Fibroblast of pulmonary artery (primary cell): ENCODE data around the gene BICC1.

ENCODE experiments used
- DNase-seq: peaks from one replicate; pipeline ENCODE4 v3.0.0-alpha.2; 2010; ENCODE audit warnings: low read depth
- H3K4me3 ChIP-seq: replicated peaks from 2 replicates; pipeline ENCODE4 v1.5.1; 2011; ENCODE audit warnings: low read depth, mild to moderate bottlenecking, control low read depth, low read length, moderate library complexity
- TF ChIP-seq, protein P1 (sequence below): IDR thresholded peaks from 2 replicates; pipeline ENCODE4 v1.5.1; 2011; ENCODE audit warnings: mild to moderate bottlenecking, control low read depth, low read length, inconsistent platforms; ENCODE audit errors: missing control alignments

BICC1 gene

DNA sequence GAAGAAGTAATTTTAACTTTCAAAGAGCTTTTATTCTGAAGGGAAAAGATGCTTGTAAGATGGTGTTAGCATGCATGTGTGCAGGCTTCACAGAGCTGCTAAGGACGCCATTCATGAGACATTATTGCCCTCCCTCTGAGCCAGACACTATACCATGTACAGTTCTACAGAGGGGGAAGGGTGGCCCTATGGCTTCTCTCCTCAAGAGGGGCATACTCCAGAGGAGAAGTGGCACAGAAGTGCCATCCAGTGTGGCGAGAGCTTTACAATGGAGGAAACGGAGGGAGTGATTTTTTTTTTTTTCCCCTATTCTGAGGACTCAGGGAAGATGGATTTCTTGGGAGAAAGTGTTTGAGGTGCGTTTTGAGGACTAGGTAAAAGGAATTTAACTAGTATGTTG is 119.5 kb downstream of the BICC1 start:
- TF ChIP-seq, protein P1, sequence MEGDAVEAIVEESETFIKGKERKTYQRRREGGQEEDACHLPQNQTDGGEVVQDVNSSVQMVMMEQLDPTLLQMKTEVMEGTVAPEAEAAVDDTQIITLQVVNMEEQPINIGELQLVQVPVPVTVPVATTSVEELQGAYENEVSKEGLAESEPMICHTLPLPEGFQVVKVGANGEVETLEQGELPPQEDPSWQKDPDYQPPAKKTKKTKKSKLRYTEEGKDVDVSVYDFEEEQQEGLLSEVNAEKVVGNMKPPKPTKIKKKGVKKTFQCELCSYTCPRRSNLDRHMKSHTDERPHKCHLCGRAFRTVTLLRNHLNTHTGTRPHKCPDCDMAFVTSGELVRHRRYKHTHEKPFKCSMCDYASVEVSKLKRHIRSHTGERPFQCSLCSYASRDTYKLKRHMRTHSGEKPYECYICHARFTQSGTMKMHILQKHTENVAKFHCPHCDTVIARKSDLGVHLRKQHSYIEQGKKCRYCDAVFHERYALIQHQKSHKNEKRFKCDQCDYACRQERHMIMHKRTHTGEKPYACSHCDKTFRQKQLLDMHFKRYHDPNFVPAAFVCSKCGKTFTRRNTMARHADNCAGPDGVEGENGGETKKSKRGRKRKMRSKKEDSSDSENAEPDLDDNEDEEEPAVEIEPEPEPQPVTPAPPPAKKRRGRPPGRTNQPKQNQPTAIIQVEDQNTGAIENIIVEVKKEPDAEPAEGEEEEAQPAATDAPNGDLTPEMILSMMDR, result no peak
- no peak for DNase-seq
- no peak overlapping the region for H3K4me3 ChIP-seq

DNA sequence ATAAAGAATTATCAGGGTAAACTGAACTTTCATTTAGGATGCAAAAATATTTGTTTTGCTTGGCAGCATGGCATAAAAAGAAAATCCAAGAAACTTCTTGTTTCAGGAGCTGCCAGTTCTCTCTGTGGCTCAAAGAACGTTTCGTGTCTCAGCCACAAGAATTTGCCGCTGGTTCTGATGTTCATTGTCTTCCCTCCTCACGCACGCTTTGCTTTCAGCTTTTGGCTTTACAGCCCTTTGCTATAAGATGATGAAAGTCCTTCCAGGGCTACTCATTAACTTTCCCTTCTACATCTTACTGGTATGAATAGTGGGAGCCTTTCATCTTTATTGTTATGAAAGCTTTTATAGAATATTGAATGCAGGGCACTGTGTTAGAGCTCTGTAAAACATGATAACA is 124.7 kb downstream of the BICC1 start:
- no peak overlapping the region for H3K4me3 ChIP-seq
- TF ChIP-seq, protein P1, result no peak
- peak; percentile 65 for DNase-seq

DNA sequence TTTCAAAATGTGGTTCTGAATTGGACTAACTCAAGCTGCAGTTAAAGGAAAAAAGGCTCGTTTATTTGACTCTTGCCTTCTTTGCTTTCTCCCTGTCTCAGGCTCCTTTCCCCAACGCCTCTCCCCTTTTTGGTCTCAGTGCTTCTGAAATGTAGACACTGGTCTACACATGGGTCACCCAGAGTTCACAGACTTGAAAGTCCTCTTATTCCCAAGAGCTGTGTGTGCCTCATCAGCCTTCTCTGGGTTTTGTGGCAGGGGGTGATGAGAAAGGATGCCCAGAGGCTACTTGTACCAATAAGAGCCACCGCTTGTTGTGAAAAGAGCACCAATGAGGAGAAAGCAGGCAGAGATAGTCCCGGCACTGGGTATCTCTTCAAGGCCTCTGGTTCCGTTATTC is 125.7 kb downstream of the BICC1 start:
- no peak overlapping the region for H3K4me3 ChIP-seq
- DNase-seq, result no peak
- TF ChIP-seq, protein P1, result no peak

DNA sequence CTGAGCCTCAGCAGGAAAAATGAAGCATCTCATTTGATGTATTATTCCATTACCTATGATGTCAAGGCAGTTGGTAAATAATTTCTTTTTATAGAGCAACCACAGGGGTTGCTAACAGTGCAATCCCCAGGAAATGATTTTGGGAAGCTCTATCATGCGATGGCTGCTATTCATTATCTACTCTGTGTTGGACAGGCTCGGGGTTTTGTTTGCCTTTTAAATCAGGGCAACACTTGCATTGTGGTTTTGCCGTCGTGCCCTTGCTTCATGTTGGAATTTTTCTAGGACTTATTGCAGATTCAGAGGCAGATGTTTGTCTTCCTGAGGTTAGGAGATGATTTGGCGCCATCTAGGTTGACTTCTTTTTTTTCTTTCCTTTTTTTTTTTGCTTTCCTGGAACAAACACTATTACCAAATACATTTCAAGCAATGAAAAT is 128.4 kb downstream of the BICC1 start:
- no peak overlapping the region for H3K4me3 ChIP-seq
- TF ChIP-seq, protein P1, result peak; percentile 4
- peak; percentile 96 for DNase-seq

DNA sequence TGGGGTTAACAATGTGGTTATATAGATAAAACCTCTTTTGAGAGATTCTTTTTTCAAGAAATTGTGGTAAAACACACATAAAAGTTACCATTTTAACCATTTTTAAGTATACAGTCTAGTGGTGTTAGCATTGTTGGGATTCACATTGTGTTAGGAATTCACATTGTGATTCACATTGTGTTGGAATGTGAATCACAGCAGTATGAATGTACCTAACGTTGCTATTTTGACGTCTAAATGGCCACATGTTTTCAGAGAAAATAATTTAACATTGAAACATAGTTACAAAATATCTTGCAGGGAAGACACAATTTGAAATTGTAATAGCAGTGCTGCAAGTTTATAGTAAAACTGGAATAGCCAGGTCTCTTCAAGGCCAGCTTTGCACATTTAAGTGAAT is 129.0 kb downstream of the BICC1 start:
- no peak overlapping the region for H3K4me3 ChIP-seq
- TF ChIP-seq, protein P1, result no peak
- peak; percentile 86 for DNase-seq

DNA sequence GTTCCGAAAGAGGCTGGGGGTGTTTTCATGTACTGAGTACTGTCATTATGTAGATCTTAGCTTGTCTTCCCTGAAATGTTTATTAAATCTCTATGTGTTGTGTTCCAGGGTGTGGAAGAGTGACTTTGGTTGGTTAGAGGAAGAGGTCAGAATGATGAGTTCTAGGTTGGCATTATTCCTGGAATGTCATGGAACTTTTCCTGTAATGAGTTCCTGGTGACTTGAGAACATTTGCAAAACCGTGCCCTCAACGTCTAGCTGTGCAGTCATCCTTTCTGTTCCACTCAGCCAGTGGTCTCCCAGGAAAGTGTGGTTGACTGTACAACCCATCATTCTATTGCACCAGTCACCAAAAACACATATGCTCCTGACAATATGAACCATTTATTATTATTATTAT is 129.6 kb downstream of the BICC1 start:
- TF ChIP-seq, protein P1, result no peak
- DNase-seq, result peak; percentile 64
- H3K4me3 ChIP-seq, result no peak overlapping the region

DNA sequence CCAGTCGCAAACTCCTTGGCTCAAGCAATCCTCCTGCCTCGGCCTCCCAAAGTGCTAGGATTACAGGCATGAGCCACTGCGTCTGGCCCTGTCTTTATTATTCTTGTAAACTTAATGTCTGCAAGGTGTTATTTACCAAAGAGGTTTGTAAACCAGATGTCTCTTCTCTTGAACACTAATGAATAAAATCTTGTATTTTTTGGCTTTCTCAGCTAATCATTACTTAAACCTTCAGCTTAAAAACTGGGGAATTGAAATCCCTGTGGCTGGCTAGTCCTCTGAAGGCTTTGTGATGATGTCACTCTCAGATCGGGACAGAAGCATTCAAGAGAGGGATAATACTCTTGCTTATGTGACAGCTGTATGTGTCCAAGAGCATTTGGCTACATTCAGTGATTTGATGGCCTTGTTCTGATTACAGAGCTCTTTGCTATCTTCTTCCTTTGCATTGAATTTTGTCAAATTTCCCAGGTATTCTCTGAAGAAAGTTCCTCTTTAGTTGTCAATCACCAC is 130.3 kb downstream of the BICC1 start:
- TF ChIP-seq, protein P1, result no peak
- DNase-seq, result no peak
- H3K4me3 ChIP-seq, result no peak overlapping the region
